Measurements from ENCODE around the gene LASP1NB.

GRCh38 chr17:38926293-38927070 lies 1.1 kb downstream of the LASP1NB start:
- TF ChIP-seq CTCF (IDR thresholded peaks at IDR 0.05) (no peak), POLR2A (IDR thresholded peaks at IDR 0.05) (no peak)
